RWPE2 (cell line): ENCODE data around the gene FRMD6.
"Not testable (repeated sequence)": the region's sequence is repeated elsewhere in the genome, so short reads cannot be mapped to it uniquely, and the experiment has no call there.

Experiments used
- ATAC-seq: fragments of 200-7000 bp; cut with Tn5 transposase; 3 replicates; pipeline ENCODE4 v1.9.1; 2021; ENCODE audit warnings: low read depth
- DNase-seq: peaks from one replicate; pipeline ENCODE4 v3.0.0-alpha.2; 2020; ENCODE audit warnings: low spot score
- H3K27ac ChIP-seq: fragments of 450-650 bp; 2 replicates; pipeline ENCODE4 v1.5.1; 2017; ENCODE audit warnings: mild to moderate bottlenecking; ENCODE audit not compliant: poor library complexity, severe bottlenecking
- H3K27me3 ChIP-seq: fragments of 250-450 bp; sonication (Bioruptor Pico); 2 replicates; pipeline ENCODE4 v1.5.1; 2021; ENCODE audit warnings: mild to moderate bottlenecking, moderate library complexity; ENCODE audit not compliant: insufficient read depth, poor library complexity, severe bottlenecking
- H3K36me3 ChIP-seq: fragments of 250-450 bp; sonication (Bioruptor Pico); 2 replicates; pipeline ENCODE4 v1.5.1; 2020; ENCODE audit warnings: low read depth, mild to moderate bottlenecking, moderate library complexity
- H3K4me1 ChIP-seq: fragments of 250-450 bp; sonication (Bioruptor Pico); 2 replicates; pipeline ENCODE4 v1.5.1; 2021; ENCODE audit warnings: mild to moderate bottlenecking, moderate library complexity; ENCODE audit not compliant: insufficient read depth, poor library complexity, severe bottlenecking
- H3K4me3 ChIP-seq: fragments of 250-450 bp; sonication (Bioruptor Pico); 2 replicates; pipeline ENCODE4 v1.5.1; 2021; ENCODE audit warnings: mild to moderate bottlenecking, moderate library complexity; ENCODE audit not compliant: severe bottlenecking
- H3K9me3 ChIP-seq: fragments of 250-450 bp; sonication (Bioruptor Pico); 2 replicates; pipeline ENCODE4 v1.5.1; 2021; ENCODE audit warnings: mild to moderate bottlenecking, moderate library complexity; ENCODE audit not compliant: severe bottlenecking
- TF ChIP-seq, protein P1 (sequence below): fragments of 450-650 bp; IDR thresholded peaks from one replicate; pipeline ENCODE4 v1.5.1; 2017; ENCODE audit warnings: mild to moderate bottlenecking, moderate library complexity; ENCODE audit not compliant: poor library complexity, severe bottlenecking

Gene FRMD6

DNA sequence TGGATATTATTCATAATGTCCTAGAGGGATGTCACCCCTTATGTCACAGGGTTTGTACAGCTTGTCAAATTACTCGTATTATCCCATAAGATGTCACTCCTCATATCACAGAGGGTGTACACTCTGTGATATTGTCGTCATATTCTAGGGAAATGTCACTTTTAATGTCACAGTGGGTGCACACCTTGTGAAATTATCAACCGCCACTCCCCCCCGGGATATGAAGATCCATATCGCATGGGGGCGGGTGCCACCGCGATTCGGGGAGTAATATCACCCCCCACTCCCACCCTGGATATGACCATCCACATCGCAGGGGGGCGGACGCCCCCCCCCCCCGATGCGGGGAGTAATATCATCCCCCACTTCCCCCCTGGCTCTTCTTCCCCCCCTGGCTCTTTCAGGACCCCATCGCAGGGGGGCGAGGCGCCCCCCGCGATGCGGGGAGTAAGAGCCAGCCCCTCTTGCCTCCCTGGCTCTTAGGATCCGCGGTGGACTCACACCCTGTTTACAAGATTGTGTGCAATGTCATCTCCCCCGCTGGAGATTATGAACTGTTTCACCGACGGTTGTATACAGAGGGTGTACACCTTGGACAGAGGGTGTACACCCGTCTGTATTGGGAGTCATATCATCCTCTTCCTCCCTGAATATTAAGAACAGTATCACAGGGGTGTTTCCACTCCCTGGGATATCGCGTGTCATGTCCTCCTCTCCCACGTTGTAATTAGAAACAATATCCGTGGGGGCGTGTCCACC is 92.8 kb downstream of the FRMD6 start:
- no peaks in the 10 kb centered on the region for H3K27me3 ChIP-seq
- no peak overlapping the region for H3K4me3 ChIP-seq
- H3K4me1 ChIP-seq: no peaks in the 10 kb centered on the region
- ATAC-seq (no peak), DNase-seq (no peak)
- H3K27ac ChIP-seq: no peak overlapping the region
- no peaks in the 10 kb centered on the region for H3K36me3 ChIP-seq
- no peaks in the 10 kb centered on the region for H3K9me3 ChIP-seq
- TF ChIP-seq, protein P1, sequence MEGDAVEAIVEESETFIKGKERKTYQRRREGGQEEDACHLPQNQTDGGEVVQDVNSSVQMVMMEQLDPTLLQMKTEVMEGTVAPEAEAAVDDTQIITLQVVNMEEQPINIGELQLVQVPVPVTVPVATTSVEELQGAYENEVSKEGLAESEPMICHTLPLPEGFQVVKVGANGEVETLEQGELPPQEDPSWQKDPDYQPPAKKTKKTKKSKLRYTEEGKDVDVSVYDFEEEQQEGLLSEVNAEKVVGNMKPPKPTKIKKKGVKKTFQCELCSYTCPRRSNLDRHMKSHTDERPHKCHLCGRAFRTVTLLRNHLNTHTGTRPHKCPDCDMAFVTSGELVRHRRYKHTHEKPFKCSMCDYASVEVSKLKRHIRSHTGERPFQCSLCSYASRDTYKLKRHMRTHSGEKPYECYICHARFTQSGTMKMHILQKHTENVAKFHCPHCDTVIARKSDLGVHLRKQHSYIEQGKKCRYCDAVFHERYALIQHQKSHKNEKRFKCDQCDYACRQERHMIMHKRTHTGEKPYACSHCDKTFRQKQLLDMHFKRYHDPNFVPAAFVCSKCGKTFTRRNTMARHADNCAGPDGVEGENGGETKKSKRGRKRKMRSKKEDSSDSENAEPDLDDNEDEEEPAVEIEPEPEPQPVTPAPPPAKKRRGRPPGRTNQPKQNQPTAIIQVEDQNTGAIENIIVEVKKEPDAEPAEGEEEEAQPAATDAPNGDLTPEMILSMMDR: no peak

DNA sequence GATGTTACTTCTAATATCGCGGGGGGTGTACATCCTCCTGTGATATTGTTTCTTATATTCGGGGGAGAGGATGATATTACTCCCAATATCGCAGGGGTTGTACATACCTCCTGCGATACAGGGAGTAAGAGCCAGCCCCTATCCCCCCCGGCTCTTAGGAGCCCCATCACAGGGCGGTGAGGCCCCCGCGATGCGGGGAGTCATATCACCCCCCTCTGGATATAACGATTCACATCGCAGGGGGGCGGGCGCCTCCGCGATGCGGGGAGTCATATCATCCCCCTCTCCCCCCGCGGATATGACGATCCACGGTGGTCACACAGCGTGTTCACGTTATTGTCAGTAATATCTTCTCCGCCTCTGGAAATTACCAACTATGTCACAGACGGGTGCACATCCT is 95.1 kb downstream of the FRMD6 start:
- not testable (repeated sequence) for H3K36me3 ChIP-seq, H3K4me3 ChIP-seq, ATAC-seq, H3K4me1 ChIP-seq, DNase-seq, H3K27ac ChIP-seq, H3K27me3 ChIP-seq, H3K9me3 ChIP-seq

DNA sequence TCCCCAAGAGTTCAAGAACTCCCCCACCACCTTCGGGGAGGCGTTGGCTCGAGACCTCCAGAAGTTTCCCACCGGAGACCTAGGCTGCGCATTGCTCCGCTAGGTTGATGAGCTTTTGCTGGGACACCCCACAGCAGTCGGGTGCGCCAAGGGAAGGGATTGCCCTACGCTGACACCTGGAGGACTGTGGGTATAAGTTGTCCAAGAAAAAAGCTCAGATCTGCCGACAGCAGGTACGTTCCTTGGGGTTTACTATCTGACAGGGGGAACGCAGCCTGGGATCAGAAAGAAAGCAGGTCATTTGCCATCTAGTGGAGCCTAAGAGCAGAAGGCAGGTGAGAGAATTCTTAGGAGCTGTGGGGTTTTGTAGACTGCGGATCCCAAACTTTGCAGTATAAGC is 98.8 kb downstream of the FRMD6 start:
- Histone ChIP-seq H3K4me3 (no peak overlapping the region), H3K4me1 (peaks cover 7% of the 10 kb centered on the region), H3K36me3 (no peaks in the 10 kb centered on the region), H3K27me3 (no peaks in the 10 kb centered on the region), H3K27ac (no peak overlapping the region), H3K9me3 (no peaks in the 10 kb centered on the region)
- DNase-seq (no peak), ATAC-seq (no peak)
- TF ChIP-seq, protein P1: peak; percentile 15

DNA sequence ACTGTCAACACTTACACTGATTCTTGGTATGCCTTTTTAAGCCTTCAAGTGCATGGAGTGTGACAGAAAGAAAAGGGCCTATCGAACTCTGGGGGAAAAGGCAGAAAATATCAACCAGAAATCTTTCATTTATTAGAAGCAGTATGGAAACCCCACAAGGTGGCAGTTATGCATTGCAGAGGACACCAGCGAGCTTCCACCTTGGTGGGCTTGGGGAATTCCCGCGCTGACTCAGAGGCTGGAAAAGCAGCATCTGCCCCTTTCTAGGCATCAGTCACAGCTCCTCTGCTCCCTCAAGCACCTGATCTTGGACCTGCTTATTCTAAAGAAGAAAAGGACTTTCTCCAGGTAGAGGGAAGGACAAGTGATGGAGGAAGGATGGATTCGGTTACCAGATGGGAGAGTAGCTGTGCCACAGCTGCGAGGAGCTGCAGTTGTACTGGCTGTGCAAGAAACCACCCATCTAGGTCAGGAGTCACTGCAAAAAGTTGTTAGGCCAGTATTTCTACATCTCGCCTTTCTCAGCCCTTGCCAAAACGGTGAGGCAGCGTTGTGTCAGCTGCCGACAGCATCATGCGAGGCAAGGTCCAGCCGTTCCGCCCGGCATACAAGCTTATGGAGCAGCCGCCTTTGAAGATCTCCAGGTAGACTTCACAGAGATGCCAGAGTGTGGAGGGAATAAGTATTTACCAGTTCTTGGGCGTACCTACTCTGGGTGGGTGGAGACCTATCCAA is 100.1 kb downstream of the FRMD6 start:
- H3K4me3 ChIP-seq, H3K36me3 ChIP-seq, H3K27ac ChIP-seq, H3K4me1 ChIP-seq, H3K27me3 ChIP-seq, H3K9me3 ChIP-seq: not testable (repeated sequence)
- peak; percentile 42; the same call in 1 of the 3 replicates for ATAC-seq
- peak; percentile 92 for DNase-seq

DNA sequence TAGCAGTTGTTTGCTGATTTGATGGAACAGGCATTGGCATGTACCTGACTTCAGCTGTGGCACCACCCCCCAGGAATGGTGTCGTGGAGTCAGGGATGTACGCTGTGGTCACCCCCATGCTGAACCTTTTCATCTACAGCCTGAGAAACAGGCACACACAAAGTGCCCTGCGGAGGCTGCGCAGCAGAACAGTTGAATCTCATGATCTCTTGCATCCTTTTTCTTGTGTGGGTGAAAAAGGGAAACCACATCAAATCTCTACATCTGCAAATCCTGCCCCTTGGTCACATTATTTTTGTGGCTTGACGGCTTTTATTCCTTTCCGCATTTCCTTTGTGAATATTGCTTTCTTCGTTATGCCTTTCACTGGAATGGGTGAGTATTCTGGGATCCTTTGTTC is 106.0 kb downstream of the FRMD6 start:
- DNase-seq, H3K4me1 ChIP-seq, ATAC-seq, H3K27ac ChIP-seq, H3K9me3 ChIP-seq, H3K27me3 ChIP-seq, H3K36me3 ChIP-seq, H3K4me3 ChIP-seq: not testable (repeated sequence)

DNA sequence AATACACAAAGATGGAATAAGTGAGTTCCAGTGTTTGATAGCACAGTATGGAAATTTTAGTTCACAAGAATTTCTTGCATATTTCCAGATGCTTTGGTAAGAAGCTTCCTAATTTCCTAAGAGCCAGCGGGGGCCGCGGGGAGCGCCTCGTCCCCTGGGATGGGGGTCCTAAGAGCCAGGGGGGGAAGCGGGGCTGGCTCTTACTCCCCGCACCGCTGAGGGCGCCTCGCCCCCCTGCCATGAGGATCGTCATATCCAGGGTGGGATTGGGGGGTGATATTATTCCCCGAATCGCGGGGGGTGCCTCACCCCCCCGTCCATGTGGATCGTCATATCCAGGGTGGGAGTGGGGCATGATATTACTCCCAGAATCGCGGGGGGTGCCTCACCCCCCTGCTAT is 108.2 kb downstream of the FRMD6 start:
- Histone ChIP-seq H3K4me1 (no peaks in the 10 kb centered on the region), H3K27ac (no peak overlapping the region), H3K36me3 (no peaks in the 10 kb centered on the region), H3K9me3 (no peaks in the 10 kb centered on the region), H3K27me3 (no peaks in the 10 kb centered on the region), H3K4me3 (no peak overlapping the region)
- TF ChIP-seq, protein P1: no peak
- no peak for ATAC-seq
- DNase-seq: no peak

DNA sequence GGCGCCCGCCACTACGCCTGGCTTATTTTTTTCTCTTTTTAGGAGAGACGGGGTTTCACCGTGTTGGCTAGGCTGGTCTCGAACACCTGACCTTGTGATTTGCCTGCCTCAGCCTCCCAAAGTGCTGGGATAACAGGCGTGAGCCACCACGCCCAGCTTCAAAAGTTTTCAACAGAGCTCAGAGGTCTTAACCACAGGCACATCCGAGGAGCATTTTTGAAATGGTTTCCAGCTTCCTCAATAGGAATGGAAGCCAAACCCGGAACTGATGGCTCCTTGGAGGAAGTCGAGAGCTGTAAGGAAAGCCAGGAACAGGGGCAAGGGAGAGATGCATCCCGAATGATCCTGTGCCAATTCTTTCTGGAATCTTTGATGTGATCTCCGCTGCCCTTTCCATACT is 114.0 kb downstream of the FRMD6 start:
- H3K27ac ChIP-seq, ATAC-seq, DNase-seq, H3K4me3 ChIP-seq, H3K9me3 ChIP-seq, H3K36me3 ChIP-seq, H3K27me3 ChIP-seq, H3K4me1 ChIP-seq: not testable (repeated sequence)

DNA sequence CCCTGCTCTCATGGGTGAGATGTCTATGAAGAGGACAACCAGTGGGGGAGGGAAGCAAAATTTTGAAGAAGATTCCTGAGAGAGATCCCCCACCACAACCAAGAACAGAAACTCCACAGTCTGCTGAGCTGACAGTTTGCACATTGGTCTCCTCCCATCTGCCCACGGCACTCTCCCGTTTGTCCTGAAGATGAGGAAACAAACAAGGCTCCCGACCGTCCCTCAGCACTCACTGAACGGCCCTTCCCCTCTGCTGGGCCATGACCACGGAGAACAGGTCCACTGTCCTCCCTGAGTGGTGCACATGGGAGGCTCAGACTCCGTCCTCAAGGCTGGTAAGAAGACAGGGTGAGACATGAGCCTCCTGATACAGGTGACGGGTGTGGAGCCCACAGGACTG is 114.9 kb downstream of the FRMD6 start:
- not testable (repeated sequence) for H3K27ac ChIP-seq, H3K27me3 ChIP-seq, DNase-seq, ATAC-seq, H3K4me1 ChIP-seq, H3K4me3 ChIP-seq, H3K9me3 ChIP-seq, H3K36me3 ChIP-seq

DNA sequence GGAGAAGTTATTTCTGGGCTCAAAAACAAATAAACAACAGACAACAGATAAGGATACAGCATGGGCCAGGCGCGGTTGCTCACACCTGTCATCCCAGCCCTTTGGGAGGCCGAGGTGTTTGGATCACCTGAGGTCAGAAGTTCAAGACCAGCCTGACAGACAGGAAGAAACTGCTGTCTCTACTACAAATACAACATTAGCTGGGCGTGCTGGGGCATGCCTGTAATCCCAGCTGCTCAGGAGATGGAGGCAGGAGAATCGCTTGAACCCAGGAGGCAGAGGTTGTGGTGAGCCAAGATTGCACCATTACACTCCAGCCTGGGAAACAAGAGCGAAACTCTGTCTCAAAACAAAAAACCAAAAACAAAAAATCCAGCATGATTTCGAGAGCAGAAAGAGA is 117.6 kb downstream of the FRMD6 start:
- ATAC-seq, H3K4me3 ChIP-seq, H3K4me1 ChIP-seq, H3K36me3 ChIP-seq, H3K27me3 ChIP-seq, DNase-seq, H3K27ac ChIP-seq, H3K9me3 ChIP-seq: not testable (repeated sequence)
